Smooth muscle cell (in vitro differentiated cells): Measurements from ENCODE around the gene KANK4. TPM values are rescaled to one million over a fixed set of nuclear protein-coding genes. Genes with fewer than 3 reads are reported as not detected.

Experiments used
- DNase-seq: peaks from one replicate; lab custom pipeline; 2025; ENCODE audit not compliant: unreplicated experiment; lab: John Stamatoyannopoulos, UW
- H2AFZ ChIP-seq: fragments of 200-600 bp; sonication (generic); 2 replicates; pipeline ENCODE4 v1.6.0; 2016; ENCODE audit warnings: antibody characterized with exemption, low read depth, mild to moderate bottlenecking
- H3F3A ChIP-seq: fragments of 200-600 bp; sonication (generic); 2 replicates; pipeline ENCODE4 v1.6.0; 2017; ENCODE audit warnings: antibody characterized with exemption, low read depth
- H3K27ac ChIP-seq: fragments of 200-600 bp; sonication (generic); 2 replicates; pipeline ENCODE4 v1.5.1; 2016; ENCODE audit warnings: low read depth, mild to moderate bottlenecking
- H3K27me3 ChIP-seq: fragments of 200-600 bp; sonication (generic); 2 replicates; pipeline ENCODE4 v1.6.1; 2016; ENCODE audit warnings: low read depth, mild to moderate bottlenecking
- H3K36me3 ChIP-seq: fragments of 200-600 bp; sonication (generic); 2 replicates; pipeline ENCODE4 v1.5.1; 2016; ENCODE audit warnings: low read depth
- H3K4me1 ChIP-seq: fragments of 200-600 bp; sonication (generic); 2 replicates; pipeline ENCODE4 v1.5.1; 2016; ENCODE audit warnings: low read depth
- H3K4me2 ChIP-seq: fragments of 200-600 bp; sonication (generic); 2 replicates; pipeline ENCODE4 v1.6.0; 2016; ENCODE audit warnings: mild to moderate bottlenecking
- H3K4me3 ChIP-seq: fragments of 200-600 bp; sonication (generic); 2 replicates; pipeline ENCODE4 v1.5.1; 2016; ENCODE audit warnings: mild to moderate bottlenecking
- H3K79me2 ChIP-seq: fragments of 200-600 bp; sonication (generic); 2 replicates; pipeline ENCODE4 v1.6.0; 2016; ENCODE audit warnings: low read depth, mild to moderate bottlenecking
- H3K9ac ChIP-seq: fragments of 200-600 bp; sonication (generic); 2 replicates; pipeline ENCODE4 v1.6.0; 2016; ENCODE audit warnings: low read depth
- H3K9me3 ChIP-seq: fragments of 200-600 bp; sonication (generic); replicated peaks from 2 replicates; pipeline ENCODE4 v1.5.1; 2016; ENCODE audit warnings: low read depth
- H4K20me1 ChIP-seq: fragments of 200-600 bp; sonication (generic); 2 replicates; pipeline ENCODE4 v1.6.0; 2016; ENCODE audit warnings: low read depth
- CTCF ChIP-seq: fragments of 200-600 bp; sonication (generic); IDR thresholded peaks from 2 replicates; pipeline ENCODE4 v1.5.1; 2017; ENCODE audit warnings: borderline replicate concordance, mild to moderate bottlenecking, antibody characterized with exemption; ENCODE audit not compliant: insufficient read depth, poor library complexity, severe bottlenecking
- WGBS: methylation state at CpG from one replicate; pipeline ENCODE4 v1.1.7; 2016; ENCODE audit warnings: low lambda C conversion rate; 5-methylcytosine and 5-hydroxymethylcytosine counted together
- polyA plus RNA-seq: library from polyadenylated mRNA; unstranded; fragments of >200 nt; fragmentation: Nextera tagmentation; extraction: Ambion mirVana; gene quantifications from 2 replicates; pipeline ENCODE4 v1.2.1, GENCODE V29; 2016
- total RNA-seq: library from RNA; depleted of rRNA; stranded (reverse); fragments of >200 nt; gene quantifications from 2 replicates; pipeline ENCODE4 v1.2.3, GENCODE V29; 2014

Gene KANK4
- total and polyA plus RNA-seq, 2 experiments from 2014 or later = 69.2 to 77.8 TPM

DNA sequence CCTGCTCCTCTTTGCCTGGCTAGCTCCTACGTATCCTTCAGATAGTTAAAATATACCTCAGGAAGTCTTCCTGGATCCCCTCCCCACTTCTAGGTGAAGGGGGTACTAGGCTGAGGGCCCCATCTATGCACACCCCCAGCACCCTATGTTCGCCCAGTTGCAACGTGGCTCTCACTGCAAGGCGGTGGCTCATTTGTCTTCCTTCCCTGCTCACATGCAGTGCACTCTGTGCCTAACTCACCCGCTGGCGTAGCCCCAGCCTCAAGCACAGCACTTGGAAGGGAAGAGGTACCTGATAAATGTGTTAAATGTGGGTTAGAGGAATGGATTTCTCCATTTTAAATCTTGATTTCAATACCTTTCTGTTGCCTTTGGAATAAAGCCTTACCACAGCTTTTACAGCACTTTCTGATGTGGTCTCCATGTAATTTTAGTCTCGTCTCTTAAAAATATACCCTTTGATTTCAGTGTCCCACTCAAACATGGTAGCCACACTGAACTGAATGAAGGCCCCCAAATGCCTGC lies 85.2 kb downstream of the KANK4 start:
- H3K27me3 ChIP-seq = no peaks in the 10 kb centered on the region
- no peak overlapping the region for H3K27ac ChIP-seq
- H3K4me2 ChIP-seq = no peak overlapping the region
- WGBS = 83% methylated on average over 7 of the region's 7 CpGs
- H4K20me1 ChIP-seq = no peaks in the 10 kb centered on the region
- no peaks in the 10 kb centered on the region for H3K9me3 ChIP-seq
- no peaks in the 10 kb centered on the region for H3K79me2 ChIP-seq
- no peaks in the 10 kb centered on the region for H3K36me3 ChIP-seq
- H3F3A ChIP-seq = no peaks in the 10 kb centered on the region
- no peak for TF ChIP-seq CTCF
- H3K4me1 ChIP-seq = peaks cover 7% of the 10 kb centered on the region
- no peak for DNase-seq
- no peak overlapping the region for H2AFZ ChIP-seq
- H3K9ac ChIP-seq = no peak overlapping the region
- H3K4me3 ChIP-seq = no peak overlapping the region

DNA sequence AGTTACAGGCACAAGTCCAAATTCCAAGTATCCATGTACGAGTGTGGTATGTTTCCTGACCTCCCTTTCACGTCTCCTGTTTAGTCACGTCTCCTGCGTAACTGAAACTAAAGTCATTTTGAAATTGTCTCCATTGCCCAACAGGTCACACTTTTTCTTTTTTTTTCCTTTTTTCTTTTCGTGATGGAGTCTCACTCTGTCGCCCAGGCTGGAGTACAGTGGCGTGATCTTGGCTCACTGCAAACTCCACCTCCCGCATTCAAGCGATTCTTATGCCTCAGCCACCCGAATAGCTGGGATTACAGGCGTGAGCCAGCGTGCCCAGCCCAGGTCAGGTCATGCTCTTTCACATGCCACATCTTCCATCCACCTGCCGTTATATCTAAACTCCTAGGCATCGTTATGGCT lies 86.4 kb downstream of the KANK4 start:
- no peak overlapping the region for H3K27ac ChIP-seq
- no peaks in the 10 kb centered on the region for H3K27me3 ChIP-seq
- H3K9ac ChIP-seq = no peak overlapping the region
- H3K9me3 ChIP-seq = no peaks in the 10 kb centered on the region
- H3K4me2 ChIP-seq = no peak overlapping the region
- DNase-seq = no peak
- no peak overlapping the region for H3K4me3 ChIP-seq
- no peaks in the 10 kb centered on the region for H3F3A ChIP-seq
- 90% methylated on average over 14 of the region's 14 CpGs for WGBS
- TF ChIP-seq CTCF = no peak
- H3K4me1 ChIP-seq = peaks cover 10% of the 10 kb centered on the region
- no peaks in the 10 kb centered on the region for H3K36me3 ChIP-seq
- no peaks in the 10 kb centered on the region for H4K20me1 ChIP-seq
- H2AFZ ChIP-seq = no peak overlapping the region
- no peaks in the 10 kb centered on the region for H3K79me2 ChIP-seq

- no peaks in the 10 kb centered on the region for H3K79me2 ChIP-seq
- no peak overlapping the region for H3K4me2 ChIP-seq
- no peaks in the 10 kb centered on the region for H3F3A ChIP-seq
- H2AFZ ChIP-seq = no peak overlapping the region
- H3K9me3 ChIP-seq = no peaks in the 10 kb centered on the region
- peaks cover 10% of the 10 kb centered on the region for H3K4me1 ChIP-seq
- no peaks in the 10 kb centered on the region for H3K27me3 ChIP-seq
- WGBS = 44% methylated on average over 5 of the region's 5 CpGs
- TF ChIP-seq CTCF = no peak
- DNase-seq = no peak
- no peak overlapping the region for H3K9ac ChIP-seq
- H3K36me3 ChIP-seq = no peaks in the 10 kb centered on the region
- H3K27ac ChIP-seq = peak overlapping the region; percentile 63
- H3K4me3 ChIP-seq = no peak overlapping the region
- no peaks in the 10 kb centered on the region for H4K20me1 ChIP-seq
Measured at GRCh38 chr1:62230718-62231117, 88.5 kb downstream of the KANK4 start.

- H3K27me3 ChIP-seq = no peaks in the 10 kb centered on the region
- H3K27ac ChIP-seq = peak overlapping the region; percentile 63
- peaks cover 9% of the 10 kb centered on the region for H3K4me1 ChIP-seq
- H3K4me2 ChIP-seq = peak overlapping the region; percentile 29
- no peaks in the 10 kb centered on the region for H3K79me2 ChIP-seq
- TF ChIP-seq CTCF = no peak
- H3K36me3 ChIP-seq = no peaks in the 10 kb centered on the region
- H3K9me3 ChIP-seq = no peaks in the 10 kb centered on the region
- no peaks in the 10 kb centered on the region for H3F3A ChIP-seq
- 23% methylated on average over 2 of the region's 2 CpGs for WGBS
- H3K9ac ChIP-seq = no peak overlapping the region
- no peak overlapping the region for H3K4me3 ChIP-seq
- H2AFZ ChIP-seq = no peak overlapping the region
- no peak for DNase-seq
- H4K20me1 ChIP-seq = no peaks in the 10 kb centered on the region
Measured at GRCh38 chr1:62229932-62230331, 89.3 kb downstream of the KANK4 start.
